Glomerular visceral epithelial cell (primary cell): ENCODE measurements around the gene NTN3.

ENCODE experiments used
- DNase-seq: peaks from one replicate; pipeline ENCODE4 v3.0.0-alpha.2; 2016; ENCODE audit errors: extremely low spot score

The NTN3 gene

GRCh38 chr16:2497116-2497630, 26.1 kb downstream of the NTN3 start:
- DNase-seq: no peak

- no peak for DNase-seq
These were observed 26.8 kb downstream of the NTN3 start for GRCh38 chr16:2497695-2498484.

DNA sequence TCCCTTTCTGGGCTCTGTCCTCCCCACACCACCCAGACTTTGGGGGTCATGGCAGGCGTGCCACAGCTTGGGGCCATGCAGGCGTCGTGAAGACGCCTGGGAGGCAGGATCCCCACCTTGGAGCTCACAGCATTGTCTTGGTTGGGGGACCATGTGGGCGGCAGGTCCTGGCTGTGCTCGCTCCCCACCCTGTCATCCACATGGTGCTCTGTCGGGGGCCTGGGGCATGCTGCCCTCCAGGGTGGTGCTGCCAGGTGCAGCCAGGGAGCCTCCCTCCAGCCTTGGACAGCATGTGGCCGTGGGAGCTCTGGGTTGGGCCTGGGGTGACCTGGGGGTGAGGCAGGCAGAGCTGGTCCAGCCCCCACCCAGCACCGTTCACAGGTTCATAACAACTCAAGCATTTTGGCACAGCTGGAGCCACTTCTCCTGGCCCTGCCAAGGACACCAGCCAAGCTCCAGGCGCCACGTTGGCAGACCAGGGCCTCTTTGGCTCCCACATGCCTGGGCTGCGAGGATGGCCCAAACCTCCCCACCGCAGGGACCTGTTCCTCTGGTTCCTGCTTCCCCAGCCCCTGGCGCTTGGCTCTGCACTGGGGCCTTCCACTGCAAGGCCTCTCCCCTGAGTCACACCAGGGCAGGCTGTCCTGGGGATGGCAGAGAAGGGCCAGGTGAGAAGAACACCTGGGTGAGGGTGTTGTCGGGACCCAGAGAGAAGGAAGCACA, 27.6 kb downstream of the NTN3 start:
- DNase-seq: no peak

DNA sequence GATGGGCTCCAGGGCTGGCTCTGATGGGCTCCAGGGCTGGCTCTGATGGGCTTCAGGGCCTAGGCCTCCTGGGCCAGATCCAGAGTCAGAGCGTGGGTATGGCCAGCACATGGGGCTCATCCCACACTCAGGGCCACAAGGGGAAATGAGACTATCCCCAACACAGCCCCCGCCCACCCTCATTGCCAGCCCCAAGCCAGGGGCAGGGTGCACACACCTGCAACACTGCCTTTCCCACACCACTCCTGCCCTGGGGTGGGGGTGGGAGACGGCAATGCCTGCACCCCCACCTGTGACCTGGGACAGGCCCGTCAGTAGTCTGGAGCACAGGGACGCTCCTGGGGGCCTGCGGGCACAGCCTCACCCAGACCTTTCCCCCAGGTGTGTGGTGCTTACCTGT, 28.4 kb downstream of the NTN3 start:
- DNase-seq: no peak

DNA sequence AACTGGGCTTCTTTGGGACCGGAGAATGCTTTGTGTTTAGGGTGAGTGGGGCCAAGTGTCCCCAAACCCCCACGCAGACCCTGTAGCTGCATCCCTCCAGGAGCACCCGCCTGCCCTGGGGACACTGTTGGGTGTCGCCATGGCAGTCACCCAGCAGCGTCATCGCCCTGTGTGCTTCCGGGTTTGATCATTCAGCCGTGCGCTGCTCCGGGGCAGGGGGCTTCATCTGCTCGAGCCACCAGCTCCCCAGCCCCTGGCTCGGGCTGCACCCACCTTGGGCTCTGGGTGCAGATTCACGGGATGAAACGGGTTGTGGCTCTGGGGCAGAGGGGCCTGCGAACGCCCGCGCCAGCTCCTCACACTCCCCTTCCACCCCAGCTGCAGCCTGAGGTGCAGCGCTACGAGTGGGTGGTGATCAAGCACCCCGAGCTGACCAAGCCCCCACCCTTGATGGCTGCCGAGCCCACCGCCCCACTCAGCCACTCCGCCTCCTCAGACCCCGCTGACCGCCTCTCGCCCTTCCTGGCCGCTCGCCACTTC, 28.9 kb downstream of the NTN3 start:
- DNase-seq: no peak

GRCh38 chr16:2500430-2500917, 29.4 kb downstream of the NTN3 start:
- DNase-seq: no peak

GRCh38 chr16:2500918-2501750, 30.0 kb downstream of the NTN3 start:
- peak; percentile 83 for DNase-seq

- no peak for DNase-seq
These were observed 31.1 kb downstream of the NTN3 start for GRCh38 chr16:2501946-2502895.

- no peak for DNase-seq
These were observed 34.6 kb downstream of the NTN3 start for GRCh38 chr16:2505695-2506094.

DNA sequence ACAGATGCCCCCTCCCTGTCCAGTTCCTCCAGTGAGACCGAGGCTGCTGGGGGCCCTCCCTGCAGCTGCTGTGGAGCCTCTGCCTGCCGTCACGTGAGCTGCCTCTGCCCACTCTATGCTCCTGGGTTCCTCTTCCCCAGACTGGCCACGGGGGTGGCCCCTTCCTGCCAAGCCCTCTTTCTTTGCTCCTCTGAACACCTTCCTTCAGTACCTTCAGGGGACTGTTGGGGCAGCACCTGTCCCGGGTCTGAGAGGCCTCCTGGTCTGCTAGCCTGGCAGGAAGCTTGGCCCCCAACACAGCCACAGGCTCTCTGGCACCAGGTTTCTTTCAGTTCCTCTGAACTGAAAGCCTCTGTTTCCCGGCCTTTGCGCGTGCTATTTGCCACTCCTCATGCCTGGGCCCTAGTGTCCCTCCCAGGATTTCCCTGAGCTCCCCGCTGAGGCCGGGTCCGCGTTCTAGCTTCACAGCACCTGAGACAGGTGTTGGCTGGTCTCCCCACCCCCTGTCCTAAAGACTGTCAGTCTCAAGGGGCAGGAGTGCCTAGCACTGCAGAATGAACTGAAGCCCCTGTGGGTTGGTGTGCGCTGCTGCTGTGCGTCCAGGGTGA, 36.1 kb downstream of the NTN3 start:
- DNase-seq: no peak

DNA sequence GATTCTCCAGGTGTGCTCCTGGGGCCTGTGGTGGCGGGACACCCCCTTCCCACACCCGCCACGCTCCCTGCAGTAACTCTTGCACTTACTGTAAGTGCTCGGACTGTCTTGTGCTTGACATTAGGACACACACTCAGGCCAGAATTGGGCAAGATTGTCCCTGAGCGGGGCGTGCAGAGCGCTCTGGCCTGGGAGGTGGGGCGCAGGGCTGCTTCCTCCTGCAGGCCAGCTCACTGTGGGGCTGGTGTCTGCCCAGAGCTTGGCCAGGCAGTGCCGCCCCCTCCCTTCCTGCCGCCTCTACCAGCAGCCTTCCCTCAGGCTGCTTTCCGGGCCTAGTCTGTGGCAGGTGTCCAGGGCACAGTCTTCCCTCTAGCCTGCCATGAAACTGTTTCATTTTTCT, 36.6 kb downstream of the NTN3 start:
- no peak for DNase-seq

DNA sequence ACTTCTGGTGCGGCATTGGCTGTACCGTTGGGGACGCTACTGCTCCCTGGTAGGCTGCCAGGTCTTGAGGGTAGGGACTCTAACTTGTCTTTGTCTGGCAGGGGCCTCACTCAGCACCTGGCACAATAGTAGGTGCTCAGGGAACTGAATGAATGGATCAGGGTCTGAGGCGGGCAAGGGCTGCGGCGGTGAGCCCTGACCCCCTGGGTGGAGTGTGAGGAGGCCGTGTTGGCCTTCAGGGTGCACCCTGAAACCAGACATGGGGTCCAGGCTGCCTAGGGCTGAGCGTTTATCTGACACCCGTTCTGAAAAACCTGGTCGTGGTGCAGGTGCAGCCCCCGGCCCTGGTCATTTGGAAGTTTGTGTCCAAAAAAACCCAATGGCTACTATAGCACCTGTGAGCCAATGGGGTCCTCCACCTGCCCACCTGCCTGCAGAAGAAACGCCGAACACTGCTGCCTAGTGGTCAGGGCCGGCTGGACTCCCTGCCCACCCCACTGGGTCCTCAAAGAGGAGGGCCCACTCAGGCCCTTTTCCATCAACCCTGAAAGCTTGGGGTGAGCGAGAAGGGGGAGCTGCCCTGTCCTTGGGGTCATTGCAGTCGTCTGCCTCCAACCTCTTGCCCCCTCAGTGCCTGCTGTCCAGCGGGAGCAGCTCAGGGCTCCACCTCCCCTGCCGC, 37.8 kb downstream of the NTN3 start:
- no peak for DNase-seq

DNA sequence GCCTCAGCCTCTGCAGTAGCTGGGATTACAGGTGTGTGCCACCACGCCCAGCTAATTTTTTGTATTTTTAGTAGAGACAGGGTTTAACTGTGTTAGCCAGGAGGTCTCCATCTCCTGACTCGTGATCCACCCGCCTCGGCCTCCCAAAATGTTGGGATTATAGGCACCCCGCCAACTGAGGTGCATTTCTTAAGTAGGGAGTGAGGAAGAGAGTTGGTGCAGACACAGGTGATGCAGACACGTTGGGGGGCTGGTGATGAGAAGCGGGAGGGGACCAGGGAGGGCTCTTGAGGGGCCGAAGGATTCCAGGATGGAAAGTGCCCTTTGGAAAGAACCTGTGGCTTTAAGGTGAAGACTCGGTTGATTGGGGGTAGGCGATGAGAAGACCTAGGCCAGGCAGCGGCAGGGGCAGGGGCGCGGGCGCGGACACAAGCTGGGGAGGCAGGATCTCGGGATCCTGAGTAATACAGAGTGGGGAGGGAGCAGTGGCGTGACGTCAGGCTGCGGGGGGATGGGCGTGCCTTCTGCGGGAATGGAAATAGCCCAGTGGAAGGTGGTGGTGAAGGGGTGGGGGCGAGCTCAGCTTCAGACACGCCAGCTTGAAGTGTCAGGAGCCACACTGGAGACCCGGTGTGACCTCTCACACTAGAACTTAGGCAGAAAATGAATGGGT, 40.2 kb downstream of the NTN3 start:
- DNase-seq: peak; percentile 32

GRCh38 chr16:2511996-2512734, 41.1 kb downstream of the NTN3 start:
- DNase-seq: no peak

DNA sequence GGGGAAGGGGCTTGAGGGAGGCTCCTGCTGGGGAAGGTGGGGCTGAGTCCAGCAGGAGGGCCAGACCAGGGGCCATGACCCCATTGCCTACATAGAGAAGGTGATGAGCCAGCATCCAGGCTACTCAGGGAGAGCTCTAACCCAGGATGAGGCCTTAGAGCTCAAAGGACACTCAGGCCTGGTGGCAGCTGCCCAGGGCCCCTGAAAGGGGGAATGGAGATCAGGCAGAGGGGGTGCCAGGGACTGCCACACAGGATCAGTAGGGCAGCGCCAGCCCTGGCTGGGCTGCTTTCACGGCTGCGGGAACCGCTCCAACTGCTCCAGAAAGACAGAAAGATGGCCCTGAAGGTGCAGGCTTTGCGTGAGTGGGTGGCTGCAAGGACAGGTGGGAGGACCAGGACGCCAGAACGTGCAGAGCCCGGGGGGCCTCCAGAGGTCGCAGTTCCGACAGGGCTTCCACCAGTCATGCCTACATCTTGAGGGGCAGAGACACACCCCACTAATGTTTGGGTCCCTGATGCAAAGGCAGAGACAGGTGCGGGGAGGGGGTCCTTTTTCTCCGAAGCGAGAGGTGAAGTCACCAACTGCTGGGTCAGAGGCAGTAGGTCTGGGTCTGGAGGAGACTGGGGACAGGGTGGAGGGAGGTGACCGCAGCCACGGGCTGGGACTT, 41.8 kb downstream of the NTN3 start:
- DNase-seq: no peak

GRCh38 chr16:2513405-2514332, 42.6 kb downstream of the NTN3 start, which contains the start of gene ATP6V0C:
TSS of gene ATP6V0C (plus strand) at chr16:2513952. CDS start at chr16:2514104, 152 bp downstream.
- DNase-seq: peak; percentile 91
